IMR-90 (cell line): ENCODE results near the gene HOXA10. TPM values are rescaled to one million over a fixed set of nuclear protein-coding genes. Genes with fewer than 3 reads are reported as not detected.

ENCODE experiments used
- ATAC-seq: fragments of 200-7000 bp; cut with Tn5 transposase; 2 replicates; pipeline ENCODE4 v1.9.1; 2020; ENCODE audit warnings: low read depth, mild to moderate bottlenecking, moderate library complexity
- BruUV-seq: library from RNA; stranded (reverse); fragments of 400-500 nt; replicated peaks from 2 replicates; lab custom pipeline; 2021; lab: Mats Ljungman, UMichigan
- CTCF ChIA-PET: fragments of 300-600 bp; formaldehyde crosslinking; extraction: SDS; loops from one replicate; lab custom pipeline; 2021; ENCODE audit warnings: antibody characterized with exemption; lab: Yijun Ruan, JAX
- POLR2A ChIA-PET: fragments of 300-600 bp; sonication (Branson Sonifier 250); formaldehyde crosslinking; loops from one replicate; lab custom pipeline; 2022; ENCODE audit warnings: antibody characterized with exemption; ENCODE audit not compliant: unreplicated experiment; lab: Charles Lee
- DNase-seq: peaks from one replicate; pipeline ENCODE4 v3.0.0; 2013
- H2AFZ ChIP-seq: replicated peaks from 2 replicates; pipeline ENCODE3; 2013; ENCODE audit warnings: low read length, mild to moderate bottlenecking; ENCODE audit not compliant: poor library complexity
- H2AK5ac ChIP-seq: 2 replicates; pipeline ENCODE4 v1.6.1; 2013; ENCODE audit warnings: low read depth, low read length, inconsistent platforms
- H2AK9ac ChIP-seq: replicated peaks from 2 replicates; pipeline ENCODE3; 2013; ENCODE audit warnings: mild to moderate bottlenecking, low read depth, low read length, moderate library complexity; ENCODE audit not compliant: poor library complexity
- H2BK120ac ChIP-seq: 2 replicates; pipeline ENCODE4 v1.6.1; 2013; ENCODE audit warnings: low read depth, low read length, inconsistent platforms
- H2BK15ac ChIP-seq: 3 replicates; pipeline ENCODE4 v1.6.1; 2013; ENCODE audit warnings: low read depth, low read length, inconsistent platforms
- H2BK20ac ChIP-seq: 2 replicates; pipeline ENCODE4 v1.6.1; 2013; ENCODE audit warnings: low read depth, mild to moderate bottlenecking, inconsistent platforms, low read length, moderate library complexity
- H2BK5ac ChIP-seq: 2 replicates; pipeline ENCODE4 v1.6.1; 2013; ENCODE audit warnings: mild to moderate bottlenecking, low read depth, low read length, inconsistent platforms; ENCODE audit not compliant: poor library complexity, severe bottlenecking
- H3K14ac ChIP-seq: replicated peaks from 2 replicates; pipeline ENCODE4 v1.6.1; 2013; ENCODE audit warnings: low read depth, low read length, inconsistent platforms
- H3K18ac ChIP-seq: 2 replicates; pipeline ENCODE4 v1.6.1; 2013; ENCODE audit warnings: low read depth, low read length, control low read depth
- H3K23ac ChIP-seq: 2 replicates; pipeline ENCODE4 v1.6.1; 2013; ENCODE audit warnings: low read depth, low read length, inconsistent platforms
- H3K27ac ChIP-seq: 2 replicates; pipeline ENCODE4 v1.5.1; 2013; ENCODE audit warnings: mild to moderate bottlenecking, control low read depth, low read length; ENCODE audit not compliant: insufficient read depth
- H3K27me3 ChIP-seq: 2 replicates; pipeline ENCODE4 v1.6.1; 2013; ENCODE audit warnings: low read length; ENCODE audit not compliant: control insufficient read depth, insufficient read depth
- H3K36me3 ChIP-seq: 2 replicates; pipeline ENCODE4 v1.6.1; 2013; ENCODE audit warnings: low read length, mixed read lengths; ENCODE audit not compliant: control insufficient read depth, insufficient read depth
- H3K4ac ChIP-seq: 2 replicates; pipeline ENCODE4 v1.6.1; 2013; ENCODE audit warnings: low read depth, low read length, inconsistent platforms
- H3K4me1 ChIP-seq: 2 replicates; pipeline ENCODE4 v1.6.1; 2013; ENCODE audit warnings: low read length, mixed read lengths; ENCODE audit not compliant: control insufficient read depth, insufficient read depth
- H3K4me2 ChIP-seq: 2 replicates; pipeline ENCODE4 v1.6.1; 2013; ENCODE audit warnings: low read depth, mild to moderate bottlenecking, control low read depth, low read length, moderate library complexity
- H3K4me3 ChIP-seq: 2 replicates; pipeline ENCODE4 v1.5.1; 2013; ENCODE audit warnings: low read depth, mild to moderate bottlenecking, control low read depth, low read length, moderate library complexity; ENCODE audit not compliant: insufficient read depth
- H3K56ac ChIP-seq: 2 replicates; pipeline ENCODE4 v1.6.1; 2013; ENCODE audit warnings: low read length, inconsistent platforms; ENCODE audit not compliant: insufficient read depth; ENCODE audit errors: extremely low read depth
- H3K79me1 ChIP-seq, 2 experiments: 2 replicates each; pipeline ENCODE4 v1.6.1; 2013; ENCODE audit warnings: low read length in 2 of 2, inconsistent platforms in 1 of 2, low read depth in 1 of 2
- H3K9ac ChIP-seq: 2 replicates; pipeline ENCODE4 v1.6.1; 2013; ENCODE audit warnings: low read depth, low read length, control low read depth
- H3K9me1 ChIP-seq: 2 replicates; pipeline ENCODE4 v1.6.1; 2013; ENCODE audit warnings: low read length, inconsistent platforms; ENCODE audit not compliant: insufficient read depth
- H3K9me3 ChIP-seq: 2 replicates; pipeline ENCODE4 v1.6.1; 2013; ENCODE audit warnings: low read length; ENCODE audit not compliant: control insufficient read depth, insufficient read depth
- H4K20me1 ChIP-seq: 2 replicates; pipeline ENCODE4 v1.6.1; 2013; ENCODE audit warnings: low read length, inconsistent platforms; ENCODE audit not compliant: insufficient read depth
- H4K5ac ChIP-seq: 2 replicates; pipeline ENCODE4 v1.6.1; 2013; ENCODE audit warnings: mild to moderate bottlenecking, low read depth, low read length, control low read depth
- H4K8ac ChIP-seq, 2 experiments: 2 replicates each; pipeline ENCODE4 v1.6.1; 2013; ENCODE audit warnings: low read depth in 2 of 2, low read length in 2 of 2, control low read depth in 1 of 2, inconsistent platforms in 1 of 2
- H4K91ac ChIP-seq: 2 replicates; pipeline ENCODE4 v1.6.1; 2013; ENCODE audit warnings: low read depth, low read length, inconsistent platforms; ENCODE audit not compliant: insufficient read depth
- POLR2A ChIP-seq: IDR thresholded peaks from 2 replicates; pipeline ENCODE4 v1.6.1; 2012; ENCODE audit warnings: mild to moderate bottlenecking, low read depth, low read length
- SMC3 ChIP-seq: fragments of 150-350 bp; IDR thresholded peaks from 2 replicates; pipeline ENCODE4 v1.6.1; 2016; ENCODE audit warnings: low read depth, mild to moderate bottlenecking, antibody characterized with exemption, low read length, moderate library complexity
- WGBS, 2 experiments: methylation state at CpG; one replicate each; pipeline versions ENCODE4 v1.1.5 to v1.1.7; 2013; ENCODE audit warnings: missing lambda C conversion rate in 2 of 2; ENCODE audit not compliant: insufficient read length in 1 of 2; ENCODE audit errors: extremely low coverage in 2 of 2; 5-methylcytosine and 5-hydroxymethylcytosine counted together
- dilution Hi-C: fragments of 300-500 bp; cut with HindIII; formaldehyde crosslinking; loops from one replicate; pipeline ENCODE4 v1.14.3; 2018; ENCODE audit warnings: low sequenced_read_pairs; ENCODE audit not compliant: unreplicated experiment
- in situ Hi-C: fragments of 300-500 bp; cut with MboI; formaldehyde crosslinking; loops from 3 replicates; pipeline ENCODE4 v1.14.3; 2019; ENCODE audit warnings: low sequenced_read_pairs, inconsistent platforms, mixed read lengths
- intact Hi-C: fragments of 100-400 bp; cut with micrococcal nuclease; formaldehyde crosslinking; loops from 2 replicates; pipeline ENCODE4 v1.10.0; 2022
- polyA plus RNA-seq, 3 experiments: library from polyadenylated mRNA; depleted of rRNA; stranded (reverse); fragments of >200 nt; gene quantifications; 2 replicates each; pipeline ENCODE4 v1.2.3, GENCODE V29; 2012; ENCODE audit warnings: low replicate concordance in 1 of 3
- total RNA-seq: library from RNA; depleted of rRNA; stranded (reverse); fragments of >200 nt; gene quantifications from 2 replicates; pipeline ENCODE4 v1.2.3, GENCODE V29; 2012

Gene HOXA10
- total and polyA plus RNA-seq, 2 of the 4 experiments (the other 2 are of a cell fraction) = 0.10 to 0.18 TPM

- H4K8ac ChIP-seq = peak overlapping the region; percentile 58 to 84
- ChIA-PET CTCF (interaction anchor here (0.5 to 1.9 kb wide), 12 partner anchors 8 to 1888 kb away, joined by 3 to 6 read pairs (median 4); partner anchors contain the start of gene HOXA3), POLR2A (no interaction called here)
- peak overlapping the region; percentile 40 for H3K4me3 ChIP-seq
- peak overlapping the region; percentile 86 for H3K23ac ChIP-seq
- no peaks in the 10 kb centered on the region for H3K9me1 ChIP-seq
- H2AK5ac ChIP-seq = no peak overlapping the region
- peak overlapping the region; percentile 76; the same call in 1 of the 2 replicates for H4K91ac ChIP-seq
- H2BK20ac ChIP-seq = peak overlapping the region; percentile 30; the same call in 1 of the 2 replicates
- no peak for DNase-seq
- H3K27me3 ChIP-seq = no peaks in the 10 kb centered on the region
- peaks cover 9 to 35% of the 10 kb centered on the region in 2 experiments; a peak in 3 of 4 replicates for H3K79me1 ChIP-seq
- H2AFZ ChIP-seq = peak overlapping the region; percentile 90
- peak overlapping the region; percentile 33; the same call in 1 of the 3 replicates for H2BK15ac ChIP-seq
- ATAC-seq = no peak
- H3K56ac ChIP-seq = peak overlapping the region; percentile 56; the same call in 1 of the 2 replicates
- H2BK5ac ChIP-seq = peak overlapping the region; percentile 66
- H3K4me2 ChIP-seq = peak overlapping the region; percentile 83
- H2BK120ac ChIP-seq = peak overlapping the region; percentile 73
- in situ Hi-C loops = loop anchor here (5.0 to 10.0 kb wide), 3 partner anchors 42 to 950 kb away; partner anchors contain the start of gene HOXA2
- dilution Hi-C loops = no loop called here
- peak overlapping the region; percentile 77; the same call in 1 of the 2 replicates for H3K18ac ChIP-seq
- peak overlapping the region; percentile 80 for H3K27ac ChIP-seq
- peak overlapping the region; percentile 69 for H2AK9ac ChIP-seq
- no TSS peak for BruUV-seq
- peak overlapping the region; percentile 79 for H3K4ac ChIP-seq
- WGBS, 2 experiments = 2% methylated on average over 26 of the region's 31 CpGs; no CpG with 5 or more reads in 1 of the 2 experiments
- intact Hi-C loops = loop anchor here (5.0 kb wide), 2 partner anchors 1052 to 1252 kb away; no protein-coding TSS in a partner anchor
- H3K9ac ChIP-seq = peak overlapping the region; percentile 87
- H4K5ac ChIP-seq = peak overlapping the region; percentile 76; the same call in 1 of the 2 replicates
- TF ChIP-seq SMC3 (no peak), POLR2A (peak; percentile 18)
- no peaks in the 10 kb centered on the region for H4K20me1 ChIP-seq
- no peaks in the 10 kb centered on the region for H3K9me3 ChIP-seq
- H3K36me3 ChIP-seq = peaks cover 9% of the 10 kb centered on the region
- peak overlapping the region; percentile 51 for H3K14ac ChIP-seq
- H3K4me1 ChIP-seq = peaks cover 18% of the 10 kb centered on the region
Observed at GRCh38 chr7:27144781-27145164, 29.3 kb downstream of the HOXA10 start.
